Measurements from ENCODE around the gene PRSS21. TPM values are rescaled to one million over a fixed set of nuclear protein-coding genes. Genes with fewer than 3 reads are reported as not detected.

The PRSS21 gene
- total RNA-seq, 2 experiments from 2014 or later = 3.3 to 4.1 TPM

DNA sequence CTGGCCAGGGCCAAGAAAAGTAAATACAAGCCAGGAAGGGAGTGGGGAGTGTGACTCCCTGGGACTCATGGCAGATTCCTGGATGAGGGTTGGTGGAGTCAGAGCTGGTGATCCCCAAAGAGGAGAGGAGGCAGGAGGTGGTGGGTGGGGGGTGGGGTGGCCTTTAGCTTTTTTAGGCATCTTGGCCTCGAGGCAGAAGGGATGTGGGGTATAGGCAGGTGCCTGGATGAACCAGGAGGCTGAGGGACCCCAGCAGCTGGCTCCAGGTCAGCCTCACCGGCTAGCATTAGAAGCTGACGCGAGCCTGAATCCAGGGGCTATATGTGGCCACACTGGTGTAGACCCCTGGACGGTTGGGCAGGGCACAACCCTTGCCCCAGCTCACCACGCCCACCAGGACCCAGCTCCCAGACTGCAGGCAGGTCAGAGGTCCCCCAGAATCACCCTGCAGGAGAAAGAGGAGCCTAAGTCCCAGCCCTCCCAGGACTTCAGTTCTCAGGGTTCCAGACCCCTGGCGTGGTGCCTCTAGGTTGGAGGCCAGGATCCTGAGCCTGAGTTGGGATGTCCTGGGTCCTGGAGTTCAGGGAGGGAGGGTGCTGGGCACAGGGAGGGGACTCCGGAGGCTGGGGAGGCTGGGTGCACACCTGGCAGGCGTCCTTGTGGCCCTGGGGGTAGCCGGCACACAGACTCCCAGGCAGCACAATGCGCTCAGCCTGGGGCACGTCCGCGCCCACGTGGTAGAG, 32.5 kb upstream of the PRSS21 start:
- peaks cover 10% of the 10 kb centered on the region for H3K4me1 Mint-ChIP-seq (ENCODE audit: low read depth)
- CTCF ChIA-PET = interaction anchor here (0.9 to 1.4 kb wide), 4 partner anchors 16 to 54 kb away, joined by 3 to 8 read pairs (median 4); no protein-coding TSS in a partner anchor
- no peak overlapping the region for H3K27ac Mint-ChIP-seq
- H3K4me3 Mint-ChIP-seq = peak overlapping the region; percentile 84
- H3K36me3 Mint-ChIP-seq (ENCODE audit: low read depth) = no peaks in the 10 kb centered on the region
- intact Hi-C loops (cut with micrococcal nuclease) = no loop called here
- DNase-seq = no peak
- no peaks in the 10 kb centered on the region for H3K9me3 Mint-ChIP-seq
- peaks cover 7% of the 10 kb centered on the region for H3K27me3 Mint-ChIP-seq (ENCODE audit: low read depth)

DNA sequence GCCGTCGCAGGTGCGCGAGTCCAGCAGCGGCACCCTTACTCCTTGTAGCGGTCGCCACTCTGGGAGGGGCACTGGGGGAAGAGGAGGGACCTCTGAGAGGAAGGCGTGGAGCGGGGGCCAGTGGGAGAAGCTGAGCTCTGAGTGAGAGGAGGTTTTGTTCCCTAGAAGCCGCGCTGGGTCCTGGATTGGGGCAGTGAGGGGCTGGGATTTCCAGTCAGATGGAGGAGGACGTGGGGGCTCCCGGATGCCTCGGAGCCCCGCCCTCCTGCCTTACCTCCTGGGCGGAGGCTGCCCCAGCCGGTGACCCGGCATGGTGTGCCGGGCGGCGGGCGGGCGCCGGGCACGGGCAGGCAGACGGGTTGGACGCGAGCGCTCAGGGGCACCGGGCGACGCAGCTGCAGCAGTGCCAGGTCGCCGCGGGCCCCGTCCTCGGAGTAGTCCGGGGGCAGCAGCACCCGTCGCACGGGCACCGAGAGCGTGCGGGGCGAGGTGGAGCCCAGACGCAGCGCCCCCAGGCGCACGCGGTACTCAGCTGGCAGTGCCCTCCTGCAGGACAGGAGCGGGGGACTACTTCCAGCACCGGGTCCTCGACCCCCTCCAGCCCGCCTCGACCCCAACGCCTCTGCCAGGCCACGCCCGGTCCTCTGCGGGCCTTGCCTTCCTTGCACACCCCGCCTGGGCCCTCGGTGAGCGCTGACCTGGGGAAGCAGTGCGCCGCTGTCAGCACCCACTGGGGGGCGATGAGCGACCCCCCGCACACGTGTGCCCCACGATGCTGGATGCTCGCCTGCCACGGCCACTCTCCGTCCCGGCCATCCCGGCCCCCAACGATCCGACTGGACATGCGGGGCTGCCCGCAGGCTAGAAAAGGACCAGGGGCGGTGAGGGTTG, 31.7 kb upstream of the PRSS21 start:
- H3K4me3 Mint-ChIP-seq = peak overlapping the region; percentile 84
- H3K4me1 Mint-ChIP-seq (ENCODE audit: low read depth) = peaks cover 10% of the 10 kb centered on the region
- H3K36me3 Mint-ChIP-seq (ENCODE audit: low read depth) = no peaks in the 10 kb centered on the region
- intact Hi-C loops (cut with micrococcal nuclease) = no loop called here
- H3K27me3 Mint-ChIP-seq (ENCODE audit: low read depth) = peaks cover 11% of the 10 kb centered on the region
- CTCF ChIA-PET = interaction anchor here (0.9 to 1.3 kb wide), 2 partner anchors 15 to 27 kb away, joined by 5 to 8 read pairs; no protein-coding TSS in a partner anchor
- peak; percentile 42 for DNase-seq
- H3K9me3 Mint-ChIP-seq = no peaks in the 10 kb centered on the region
- H3K27ac Mint-ChIP-seq = no peak overlapping the region

DNA sequence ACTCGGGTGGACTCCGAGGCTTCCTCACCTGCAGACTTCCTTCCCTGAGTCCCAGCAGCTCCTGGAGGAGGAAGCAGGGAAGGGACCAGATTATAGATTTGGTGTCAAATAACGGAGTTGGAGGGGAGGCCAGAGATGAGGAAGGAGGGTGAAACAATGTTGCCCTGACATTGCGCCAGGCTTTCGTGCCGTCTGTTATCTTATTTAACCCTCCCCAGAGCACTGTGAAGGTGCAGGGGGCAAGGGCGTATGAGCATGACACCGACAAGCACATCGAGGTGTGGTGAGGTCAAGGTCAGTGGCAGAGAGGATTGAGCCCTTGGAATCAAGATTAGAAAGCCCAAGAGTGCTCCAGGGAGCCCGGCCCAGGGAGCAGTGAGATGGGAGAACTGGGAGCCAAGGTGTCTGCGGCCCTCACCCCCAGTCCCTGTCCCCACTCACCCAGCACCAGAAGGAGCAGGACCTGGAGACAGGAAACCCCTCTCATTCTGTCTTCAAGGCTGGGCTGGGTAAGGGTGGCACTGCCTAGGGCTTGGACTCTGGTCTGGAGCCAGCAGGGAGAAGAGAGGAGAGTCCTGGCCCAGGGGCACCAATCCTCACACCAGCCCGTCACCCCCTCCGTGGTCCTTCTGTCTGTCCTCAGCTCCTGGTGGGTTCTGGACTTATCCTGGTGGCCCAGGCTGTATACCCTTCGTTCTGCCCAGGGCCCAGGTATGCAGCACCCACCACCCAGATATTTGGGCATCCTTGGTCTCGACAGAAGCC, 30.8 kb upstream of the PRSS21 start:
- H3K9me3 Mint-ChIP-seq = no peaks in the 10 kb centered on the region
- peak overlapping the region; percentile 49 for H3K4me3 Mint-ChIP-seq
- peaks cover 11% of the 10 kb centered on the region for H3K27me3 Mint-ChIP-seq (ENCODE audit: low read depth)
- peaks cover 10% of the 10 kb centered on the region for H3K4me1 Mint-ChIP-seq (ENCODE audit: low read depth)
- intact Hi-C loops (cut with micrococcal nuclease) = no loop called here
- CTCF ChIA-PET = no interaction called here
- H3K27ac Mint-ChIP-seq = no peak overlapping the region
- H3K36me3 Mint-ChIP-seq (ENCODE audit: low read depth) = no peaks in the 10 kb centered on the region
- no peak for DNase-seq

DNA sequence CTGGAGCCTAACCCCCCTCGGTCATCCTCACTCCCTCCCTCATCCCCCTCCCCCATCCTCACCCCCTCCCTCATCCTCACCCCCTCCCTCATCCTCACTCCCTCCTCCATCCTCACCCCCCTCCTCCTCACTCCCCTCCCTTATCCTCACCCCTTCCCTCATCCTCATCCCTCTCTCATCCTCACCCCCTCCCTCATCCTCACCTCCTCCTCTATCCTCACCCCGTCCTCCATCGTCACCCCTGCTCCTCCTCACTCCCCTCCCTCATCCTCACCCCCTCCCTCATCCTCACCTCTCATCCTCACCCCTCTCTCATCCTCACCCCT, 30.2 kb upstream of the PRSS21 start:
- DNase-seq = no peak
- Mint-ChIP-seq H3K4me3 (no peak overlapping the region), H3K4me1 (ENCODE audit: low read depth) (peaks cover 10% of the 10 kb centered on the region), H3K9me3 (no peaks in the 10 kb centered on the region), H3K27me3 (ENCODE audit: low read depth) (peaks cover 13% of the 10 kb centered on the region), H3K36me3 (ENCODE audit: low read depth) (no peaks in the 10 kb centered on the region), H3K27ac (no peak overlapping the region)
- intact Hi-C loops (cut with micrococcal nuclease) = no loop called here
- CTCF ChIA-PET = no interaction called here

DNA sequence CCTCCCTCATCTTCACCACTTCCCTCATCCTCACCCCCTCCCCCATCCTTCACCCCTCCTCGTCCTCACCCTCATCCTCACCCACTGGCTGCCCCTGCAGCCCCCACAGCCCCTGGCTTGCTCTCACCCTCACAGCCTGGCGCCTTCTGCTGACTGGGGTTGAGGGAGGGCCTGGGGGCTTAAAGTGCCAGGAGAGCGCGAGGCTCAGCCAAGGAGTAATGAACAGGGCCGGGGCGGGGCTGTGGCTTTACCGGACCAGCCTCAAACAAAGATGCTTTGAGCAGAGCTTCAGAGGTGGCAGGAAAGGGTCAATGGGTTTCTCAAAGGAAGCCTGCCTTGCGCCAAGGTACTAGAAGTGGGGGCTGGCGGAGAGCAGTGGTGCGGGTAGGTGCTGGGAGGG, 29.6 kb upstream of the PRSS21 start, which contains the start of gene PRSS33:
PRSS33 (minus strand) TSS at position 155 of the 400 bp plus-strand sequence. CDS start 1,013 bp downstream, outside the sequence.
- Mint-ChIP-seq H3K27me3 (ENCODE audit: low read depth) (peaks cover 13% of the 10 kb centered on the region), H3K4me1 (ENCODE audit: low read depth) (peaks cover 10% of the 10 kb centered on the region), H3K4me3 (peak within 1 kb of the TSS; percentile 49), H3K27ac (no peak within 1 kb of the TSS), H3K36me3 (ENCODE audit: low read depth) (no peaks in the 10 kb centered on the region), H3K9me3 (no peaks in the 10 kb centered on the region)
- DNase-seq = no peak
- intact Hi-C loops (cut with micrococcal nuclease) = no loop called here
- CTCF ChIA-PET = no interaction called here

DNA sequence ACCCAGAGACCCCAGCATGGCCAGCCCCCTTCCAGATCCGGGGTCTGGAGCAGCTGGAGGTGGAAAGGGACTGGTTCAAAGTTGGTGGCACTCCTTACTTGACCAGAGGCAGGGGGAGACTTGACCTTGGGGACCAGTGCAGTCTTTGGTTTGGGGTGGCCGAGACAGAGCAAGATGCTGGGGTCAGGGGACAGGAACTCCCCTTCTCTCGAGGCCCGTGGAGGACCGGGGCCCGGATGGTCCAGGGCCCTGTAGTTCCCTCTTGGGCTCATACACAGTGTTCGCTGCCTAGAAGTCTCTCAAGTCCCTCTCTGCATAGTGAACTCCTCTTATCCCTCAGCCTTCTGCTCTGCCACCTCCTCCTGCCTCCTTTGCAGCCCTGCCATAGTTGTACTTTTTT, 29.1 kb upstream of the PRSS21 start:
- H3K27me3 Mint-ChIP-seq (ENCODE audit: low read depth) = peaks cover 13% of the 10 kb centered on the region
- no peaks in the 10 kb centered on the region for H3K9me3 Mint-ChIP-seq
- no peaks in the 10 kb centered on the region for H3K36me3 Mint-ChIP-seq (ENCODE audit: low read depth)
- H3K4me3 Mint-ChIP-seq = no peak overlapping the region
- peaks cover 10% of the 10 kb centered on the region for H3K4me1 Mint-ChIP-seq (ENCODE audit: low read depth)
- intact Hi-C loops (cut with micrococcal nuclease) = no loop called here
- no peak for DNase-seq
- CTCF ChIA-PET = no interaction called here
- H3K27ac Mint-ChIP-seq = no peak overlapping the region

DNA sequence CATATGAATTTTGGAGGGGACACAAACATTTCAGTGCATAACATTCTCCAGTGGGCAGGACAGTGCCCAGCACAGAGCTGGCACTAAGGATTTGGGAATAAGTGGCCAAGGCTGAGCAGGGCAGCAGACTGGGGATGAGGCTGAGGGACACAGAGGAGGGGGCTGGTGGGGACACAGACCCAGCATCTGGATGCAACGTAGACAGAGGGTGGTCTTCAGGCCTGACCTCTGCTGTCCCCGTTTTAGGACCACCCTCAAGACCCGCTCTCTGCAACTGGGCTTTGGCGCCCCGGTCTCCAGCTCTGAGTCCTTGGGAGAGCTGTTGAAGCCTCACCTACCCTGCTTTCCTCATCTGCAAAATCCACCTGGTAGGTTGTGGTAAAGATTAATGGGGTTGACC, 26.4 kb upstream of the PRSS21 start:
- no peak for DNase-seq
- Mint-ChIP-seq H3K9me3 (no peaks in the 10 kb centered on the region), H3K4me1 (ENCODE audit: low read depth) (peaks cover 6% of the 10 kb centered on the region), H3K36me3 (ENCODE audit: low read depth) (no peaks in the 10 kb centered on the region), H3K27me3 (ENCODE audit: low read depth) (peaks cover 16% of the 10 kb centered on the region), H3K27ac (no peak overlapping the region), H3K4me3 (no peak overlapping the region)
- intact Hi-C loops (cut with micrococcal nuclease) = no loop called here
- CTCF ChIA-PET = no interaction called here

DNA sequence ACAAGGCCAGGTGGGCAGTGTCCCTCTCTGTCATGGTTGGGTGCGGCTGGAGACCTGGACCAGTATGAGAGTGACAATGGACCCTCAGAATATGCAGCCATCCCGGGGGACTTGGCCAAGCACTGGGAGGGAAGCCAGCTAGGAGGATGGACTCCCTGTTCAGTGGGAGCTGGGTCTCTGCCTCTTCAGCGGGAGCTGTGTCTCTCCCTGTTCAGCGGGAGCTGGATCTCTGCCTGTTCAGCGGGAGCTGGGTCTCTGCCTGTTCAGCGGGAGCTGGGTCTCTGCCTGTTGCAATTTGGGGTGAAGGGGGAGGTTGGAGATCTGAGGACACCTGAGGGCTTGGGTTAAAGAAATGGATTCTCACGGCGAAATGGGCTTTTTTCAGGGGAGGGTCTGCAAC, 25.9 kb upstream of the PRSS21 start:
- no peaks in the 10 kb centered on the region for H3K36me3 Mint-ChIP-seq (ENCODE audit: low read depth)
- no peak for DNase-seq
- CTCF ChIA-PET = no interaction called here
- H3K4me1 Mint-ChIP-seq (ENCODE audit: low read depth) = peaks cover 3% of the 10 kb centered on the region
- H3K9me3 Mint-ChIP-seq = no peaks in the 10 kb centered on the region
- intact Hi-C loops (cut with micrococcal nuclease) = no loop called here
- peaks cover 16% of the 10 kb centered on the region for H3K27me3 Mint-ChIP-seq (ENCODE audit: low read depth)
- no peak overlapping the region for H3K4me3 Mint-ChIP-seq
- H3K27ac Mint-ChIP-seq = no peak overlapping the region

DNA sequence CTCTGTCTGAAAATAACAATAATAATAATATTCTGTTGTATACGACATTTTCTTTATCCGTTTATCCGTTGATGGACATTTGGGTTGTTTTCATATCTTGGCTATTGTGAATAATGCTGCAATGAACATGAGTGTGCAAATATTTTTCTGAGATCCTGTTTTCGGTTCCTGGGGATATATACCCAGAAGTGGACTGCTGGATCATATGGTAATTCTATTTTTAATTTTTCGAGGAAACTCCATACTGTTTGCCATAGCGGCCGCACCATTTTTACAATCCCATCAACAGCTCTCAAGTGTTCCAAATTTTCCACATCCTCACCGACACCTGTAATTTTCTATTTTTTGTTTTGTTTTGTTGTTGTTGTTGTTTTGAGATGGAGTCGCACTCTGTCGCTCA, 24.1 kb upstream of the PRSS21 start:
- DNase-seq = no peak
- H3K4me3 Mint-ChIP-seq = no peak overlapping the region
- intact Hi-C loops (cut with micrococcal nuclease) = no loop called here
- no peak overlapping the region for H3K27ac Mint-ChIP-seq
- H3K27me3 Mint-ChIP-seq (ENCODE audit: low read depth) = peaks cover 15% of the 10 kb centered on the region
- CTCF ChIA-PET = interaction anchor here (0.6 kb wide), 2 partner anchors 58 to 378 kb away, joined by 3 read pairs; no protein-coding TSS in a partner anchor
- H3K4me1 Mint-ChIP-seq (ENCODE audit: low read depth) = no peaks in the 10 kb centered on the region
- no peaks in the 10 kb centered on the region for H3K9me3 Mint-ChIP-seq
- H3K36me3 Mint-ChIP-seq (ENCODE audit: low read depth) = no peaks in the 10 kb centered on the region

DNA sequence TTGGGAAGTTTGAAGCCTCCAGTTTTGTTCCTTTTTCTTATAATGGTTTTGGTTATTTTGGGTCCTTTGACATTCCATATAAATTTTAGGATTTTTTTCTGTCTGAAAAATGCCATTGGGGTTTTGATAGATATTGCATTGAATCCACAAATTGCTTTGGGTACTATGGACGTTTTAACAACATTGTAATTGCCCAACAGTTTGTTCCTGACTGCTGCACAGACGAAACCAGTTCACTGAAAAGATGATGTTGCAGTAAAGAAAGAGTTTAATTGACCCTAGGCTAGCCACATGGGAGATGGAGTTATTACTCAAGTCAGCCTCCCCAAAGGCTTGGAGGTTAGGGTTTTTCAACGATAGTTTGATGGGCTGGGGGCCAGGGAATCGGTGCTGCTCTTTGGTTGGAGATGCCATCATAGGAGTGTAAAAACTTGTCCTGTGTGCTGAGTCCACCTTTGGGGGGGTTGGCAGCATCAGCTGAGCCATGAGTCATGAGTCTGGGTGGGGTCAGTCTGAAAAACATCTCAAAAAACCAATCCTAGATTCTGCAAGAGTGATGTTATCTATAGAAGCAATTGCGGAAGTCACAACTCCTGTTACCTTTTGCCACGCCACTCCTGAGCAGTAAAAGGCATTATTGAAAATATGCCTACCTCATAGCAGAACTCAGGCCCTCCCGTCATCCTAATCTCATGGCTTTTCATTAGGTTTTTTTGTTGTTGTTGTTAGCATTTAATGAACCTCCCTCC, 21.5 kb upstream of the PRSS21 start:
- H3K27ac Mint-ChIP-seq = no peak overlapping the region
- no peak for DNase-seq

DNA sequence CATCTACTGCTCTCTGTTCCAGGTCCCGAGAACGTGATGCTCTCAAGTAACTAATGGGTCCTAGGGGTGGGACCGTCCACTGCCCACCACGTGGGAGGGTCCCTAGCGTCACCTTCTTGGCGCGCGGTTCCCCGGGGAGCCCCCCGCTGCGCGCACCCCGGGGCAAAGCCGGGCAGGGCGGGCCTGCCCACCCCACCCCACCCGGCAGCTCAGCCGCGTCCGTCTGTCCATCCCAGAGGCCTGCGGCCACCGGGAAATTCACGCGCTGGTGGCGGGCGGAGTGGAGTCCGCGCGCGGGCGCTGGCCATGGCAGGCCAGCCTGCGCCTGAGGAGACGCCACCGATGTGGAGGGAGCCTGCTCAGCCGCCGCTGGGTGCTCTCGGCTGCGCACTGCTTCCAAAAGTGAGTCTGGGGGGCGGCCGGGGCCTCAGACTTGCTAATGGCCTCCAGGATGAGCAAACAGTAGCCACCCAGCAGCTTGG, 18.3 kb upstream of the PRSS21 start:
- Mint-ChIP-seq H3K4me1 (ENCODE audit: low read depth) (no peaks in the 10 kb centered on the region), H3K27me3 (ENCODE audit: low read depth) (peaks cover 9% of the 10 kb centered on the region), H3K27ac (no peak overlapping the region), H3K9me3 (peaks cover 3% of the 10 kb centered on the region), H3K4me3 (no peak overlapping the region), H3K36me3 (ENCODE audit: low read depth) (no peaks in the 10 kb centered on the region)
- no peak for DNase-seq
- CTCF ChIA-PET = no interaction called here
- intact Hi-C loops (cut with micrococcal nuclease) = no loop called here

More for the DNA sequence above, 21.5 kb upstream of the PRSS21 start:
- Mint-ChIP-seq H3K27me3 (ENCODE audit: low read depth) (peaks cover 8% of the 10 kb centered on the region), H3K4me3 (no peak overlapping the region), H3K4me1 (ENCODE audit: low read depth) (no peaks in the 10 kb centered on the region), H3K36me3 (ENCODE audit: low read depth) (no peaks in the 10 kb centered on the region), H3K9me3 (no peaks in the 10 kb centered on the region)
- intact Hi-C loops (cut with micrococcal nuclease) = no loop called here
- CTCF ChIA-PET = no interaction called here

Measured in activated naive CD4-positive, alpha-beta T cell treated with anti-CD3 and anti-CD28 coated beads for 36 hours (primary cell).